ENCODE data around the gene TLR3.

TLR3 gene

DNA sequence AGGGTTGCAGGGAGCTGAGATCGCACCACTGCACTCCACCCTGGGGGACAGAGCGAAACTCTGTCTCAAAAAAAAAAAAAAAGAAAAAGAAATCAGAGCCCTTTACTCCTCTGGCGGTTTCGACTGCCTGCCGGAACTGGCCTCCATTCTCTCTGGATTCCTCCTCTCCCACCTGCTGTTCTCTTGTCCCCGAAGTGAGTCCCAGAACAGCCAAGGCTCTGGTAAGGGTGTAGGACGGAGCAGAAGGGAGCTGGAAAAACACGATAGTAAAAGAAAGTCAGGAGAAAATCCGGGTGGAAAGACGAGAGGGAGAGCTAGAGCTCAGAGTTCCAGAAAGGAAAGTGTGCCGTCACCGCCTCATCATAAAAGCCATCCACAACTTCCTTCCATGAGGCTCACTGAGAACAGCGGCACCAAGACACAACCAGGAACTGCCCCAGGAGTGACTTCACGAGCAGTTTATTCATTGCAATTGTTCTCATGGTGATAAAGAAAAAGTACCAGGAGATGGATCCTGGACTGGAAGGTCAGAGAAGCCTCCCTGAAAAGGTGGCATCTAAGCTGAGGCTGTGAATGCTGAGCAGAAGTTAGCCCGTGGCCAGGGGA lies 12.3 kb downstream of the TLR3 start:
- TF ChIP-seq, protein P1, sequence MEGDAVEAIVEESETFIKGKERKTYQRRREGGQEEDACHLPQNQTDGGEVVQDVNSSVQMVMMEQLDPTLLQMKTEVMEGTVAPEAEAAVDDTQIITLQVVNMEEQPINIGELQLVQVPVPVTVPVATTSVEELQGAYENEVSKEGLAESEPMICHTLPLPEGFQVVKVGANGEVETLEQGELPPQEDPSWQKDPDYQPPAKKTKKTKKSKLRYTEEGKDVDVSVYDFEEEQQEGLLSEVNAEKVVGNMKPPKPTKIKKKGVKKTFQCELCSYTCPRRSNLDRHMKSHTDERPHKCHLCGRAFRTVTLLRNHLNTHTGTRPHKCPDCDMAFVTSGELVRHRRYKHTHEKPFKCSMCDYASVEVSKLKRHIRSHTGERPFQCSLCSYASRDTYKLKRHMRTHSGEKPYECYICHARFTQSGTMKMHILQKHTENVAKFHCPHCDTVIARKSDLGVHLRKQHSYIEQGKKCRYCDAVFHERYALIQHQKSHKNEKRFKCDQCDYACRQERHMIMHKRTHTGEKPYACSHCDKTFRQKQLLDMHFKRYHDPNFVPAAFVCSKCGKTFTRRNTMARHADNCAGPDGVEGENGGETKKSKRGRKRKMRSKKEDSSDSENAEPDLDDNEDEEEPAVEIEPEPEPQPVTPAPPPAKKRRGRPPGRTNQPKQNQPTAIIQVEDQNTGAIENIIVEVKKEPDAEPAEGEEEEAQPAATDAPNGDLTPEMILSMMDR (IDR thresholded peaks at IDR 0.05; ENCODE audit: low read depth, low read length, missing control alignments): no peak
- in situ Hi-C loops (cut with HindIII; ENCODE audit: low sequenced_read_pairs): no loop called here
- no peak for DNase-seq (ENCODE audit: low read depth)
- H3K4me3 ChIP-seq (ENCODE audit: low read depth, low read length): no peak overlapping the region

DNA sequence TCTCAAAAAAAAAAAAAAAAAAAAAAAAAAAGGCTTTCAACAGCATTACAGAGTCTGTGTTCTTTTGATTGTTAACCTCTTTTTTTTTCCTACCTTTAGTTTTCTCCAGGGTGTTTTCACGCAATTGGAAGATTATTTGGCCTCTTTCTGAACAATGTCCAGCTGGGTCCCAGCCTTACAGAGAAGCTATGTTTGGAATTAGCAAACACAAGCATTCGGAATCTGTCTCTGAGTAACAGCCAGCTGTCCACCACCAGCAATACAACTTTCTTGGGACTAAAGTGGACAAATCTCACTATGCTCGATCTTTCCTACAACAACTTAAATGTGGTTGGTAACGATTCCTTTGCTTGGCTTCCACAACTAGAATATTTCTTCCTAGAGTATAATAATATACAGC lies 13.3 kb downstream of the TLR3 start:
- TF ChIP-seq, protein P1 (IDR thresholded peaks at IDR 0.05; ENCODE audit: low read depth, low read length, missing control alignments): no peak
- DNase-seq (ENCODE audit: low read depth): no peak
- in situ Hi-C loops (cut with HindIII; ENCODE audit: low sequenced_read_pairs): no loop called here
- H3K4me3 ChIP-seq (ENCODE audit: low read depth, low read length): no peak overlapping the region

DNA sequence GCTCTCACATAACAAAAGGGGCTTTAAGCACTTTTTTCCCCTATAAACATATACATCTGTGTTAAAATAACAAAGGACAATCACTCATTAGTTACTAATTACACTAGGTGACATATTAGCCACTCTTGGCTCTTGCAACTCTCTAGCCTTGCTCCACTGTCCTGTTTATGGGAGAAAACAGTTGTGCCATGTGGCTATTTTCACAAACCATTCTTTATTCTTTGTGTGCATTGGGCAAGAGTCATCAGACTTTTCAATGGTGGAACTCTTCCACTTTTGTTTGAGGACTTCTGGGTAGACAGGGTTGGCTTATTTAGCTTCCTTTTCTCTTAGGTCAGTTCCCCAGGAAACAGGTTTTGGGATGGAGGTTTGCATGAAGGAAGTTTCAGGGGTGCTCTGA lies 19.6 kb downstream of the TLR3 start:
- TF ChIP-seq, protein P1 (IDR thresholded peaks at IDR 0.05; ENCODE audit: low read depth, low read length, missing control alignments): no peak
- no peak for DNase-seq (ENCODE audit: low read depth)
- in situ Hi-C loops (cut with HindIII; ENCODE audit: low sequenced_read_pairs): no loop called here
- H3K4me3 ChIP-seq (ENCODE audit: low read depth, low read length): no peak overlapping the region

DNA sequence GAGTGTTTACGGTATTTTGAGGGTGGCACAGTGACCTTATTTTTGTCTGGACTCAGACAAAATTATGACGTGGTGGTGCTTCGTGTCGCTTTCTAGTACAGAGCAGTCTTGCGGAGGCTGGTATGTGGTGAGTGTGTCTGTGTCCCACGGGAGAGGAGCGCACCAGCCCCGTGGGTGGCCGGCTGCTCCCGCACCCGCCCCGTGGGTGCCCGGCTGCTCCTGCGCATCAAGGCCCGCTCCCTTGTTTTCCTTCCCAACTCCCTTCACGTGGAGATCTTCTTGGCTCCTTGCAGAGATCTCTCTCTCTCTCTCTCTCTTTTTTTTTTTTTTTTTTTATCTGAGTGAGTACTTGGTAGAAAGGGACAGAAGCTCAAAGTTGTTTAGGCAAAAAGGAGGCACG lies 23.3 kb downstream of the TLR3 start:
- TF ChIP-seq, protein P1 (IDR thresholded peaks at IDR 0.05; ENCODE audit: low read depth, low read length, missing control alignments): no peak
- DNase-seq (ENCODE audit: low read depth): no peak
- H3K4me3 ChIP-seq (ENCODE audit: low read depth, low read length): no peak overlapping the region
- in situ Hi-C loops (cut with HindIII; ENCODE audit: low sequenced_read_pairs): no loop called here

DNA sequence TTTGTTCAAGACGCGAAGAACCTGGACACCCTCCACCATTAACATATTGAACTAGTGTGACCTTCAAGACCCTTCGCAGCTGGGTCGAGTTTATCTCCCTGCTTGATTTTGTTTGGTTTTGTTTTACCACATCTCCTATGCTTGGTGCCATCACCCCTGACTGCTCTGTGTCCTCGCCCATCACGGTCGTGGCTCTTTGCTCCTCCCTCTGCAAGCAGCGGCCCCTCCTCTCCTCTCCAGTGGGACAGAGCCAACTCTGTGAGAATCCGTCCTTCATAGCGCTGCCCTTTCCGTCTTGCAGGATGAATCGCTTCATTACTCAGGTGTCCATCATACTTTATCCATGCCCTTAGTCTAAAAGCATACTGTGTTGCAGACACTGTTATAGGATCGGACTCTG lies 26.4 kb downstream of the TLR3 start:
- DNase-seq (ENCODE audit: low read depth): no peak
- in situ Hi-C loops (cut with HindIII; ENCODE audit: low sequenced_read_pairs): no loop called here
- H3K4me3 ChIP-seq (ENCODE audit: low read depth, low read length): no peak overlapping the region
- TF ChIP-seq, protein P1 (IDR thresholded peaks at IDR 0.05; ENCODE audit: low read depth, low read length, missing control alignments): no peak

DNA sequence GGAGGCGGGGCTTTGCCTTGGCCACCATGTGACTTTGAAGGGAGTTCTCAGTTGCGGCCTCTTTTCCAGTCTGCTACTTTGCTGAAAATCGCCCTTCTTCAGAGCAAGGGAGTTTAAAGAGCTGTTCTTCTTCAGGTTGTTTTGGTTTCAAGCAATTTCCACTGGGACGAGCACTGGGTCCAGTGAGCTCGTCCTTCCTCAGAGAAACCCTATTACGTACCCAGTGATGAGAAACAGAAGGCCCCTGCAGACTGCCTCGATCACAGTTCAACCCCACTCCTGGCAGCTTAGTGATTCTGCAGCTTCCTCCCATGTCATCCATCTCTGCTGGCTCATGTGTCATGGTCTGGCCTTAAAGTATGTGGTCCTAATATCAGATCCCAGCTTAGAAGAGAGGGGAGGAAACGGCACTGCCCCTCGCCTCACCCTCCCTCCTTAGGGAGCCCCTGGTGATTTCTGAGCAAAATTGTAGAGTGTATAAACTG lies 27.8 kb downstream of the TLR3 start:
- in situ Hi-C loops (cut with HindIII; ENCODE audit: low sequenced_read_pairs): no loop called here
- H3K4me3 ChIP-seq (ENCODE audit: low read depth, low read length): no peak overlapping the region
- no peak for DNase-seq (ENCODE audit: low read depth)
- TF ChIP-seq, protein P1 (IDR thresholded peaks at IDR 0.05; ENCODE audit: low read depth, low read length, missing control alignments): no peak

Measured in astrocyte of the cerebellum (primary cell).